IPS-18a (cell line): ENCODE data around the gene RABGGTA.

Experiments used
- H3K27ac ChIP-seq: one replicate; pipeline ENCODE4 v1.5.1; 2013; ENCODE audit warnings: low read length
- H3K27me3 ChIP-seq: one replicate; pipeline ENCODE4 v1.6.1; 2013; ENCODE audit warnings: mild to moderate bottlenecking, low read length; ENCODE audit not compliant: control insufficient read depth, insufficient read depth
- H3K36me3 ChIP-seq: one replicate; pipeline ENCODE4 v1.6.1; 2013; ENCODE audit warnings: low read depth, low read length; ENCODE audit not compliant: control insufficient read depth
- H3K4me1 ChIP-seq: one replicate; pipeline ENCODE4 v1.6.1; 2013; ENCODE audit warnings: low read depth, low read length; ENCODE audit not compliant: control insufficient read depth
- H3K4me3 ChIP-seq: one replicate; pipeline ENCODE4 v1.5.1; 2013; ENCODE audit warnings: low read length
- H3K9ac ChIP-seq: one replicate; pipeline ENCODE4 v1.6.1; 2013; ENCODE audit warnings: mild to moderate bottlenecking, low read length, moderate library complexity
- H3K9me3 ChIP-seq: one replicate; pipeline ENCODE4 v1.6.1; 2013; ENCODE audit warnings: low read depth, low read length; ENCODE audit not compliant: control insufficient read depth

RABGGTA gene

DNA sequence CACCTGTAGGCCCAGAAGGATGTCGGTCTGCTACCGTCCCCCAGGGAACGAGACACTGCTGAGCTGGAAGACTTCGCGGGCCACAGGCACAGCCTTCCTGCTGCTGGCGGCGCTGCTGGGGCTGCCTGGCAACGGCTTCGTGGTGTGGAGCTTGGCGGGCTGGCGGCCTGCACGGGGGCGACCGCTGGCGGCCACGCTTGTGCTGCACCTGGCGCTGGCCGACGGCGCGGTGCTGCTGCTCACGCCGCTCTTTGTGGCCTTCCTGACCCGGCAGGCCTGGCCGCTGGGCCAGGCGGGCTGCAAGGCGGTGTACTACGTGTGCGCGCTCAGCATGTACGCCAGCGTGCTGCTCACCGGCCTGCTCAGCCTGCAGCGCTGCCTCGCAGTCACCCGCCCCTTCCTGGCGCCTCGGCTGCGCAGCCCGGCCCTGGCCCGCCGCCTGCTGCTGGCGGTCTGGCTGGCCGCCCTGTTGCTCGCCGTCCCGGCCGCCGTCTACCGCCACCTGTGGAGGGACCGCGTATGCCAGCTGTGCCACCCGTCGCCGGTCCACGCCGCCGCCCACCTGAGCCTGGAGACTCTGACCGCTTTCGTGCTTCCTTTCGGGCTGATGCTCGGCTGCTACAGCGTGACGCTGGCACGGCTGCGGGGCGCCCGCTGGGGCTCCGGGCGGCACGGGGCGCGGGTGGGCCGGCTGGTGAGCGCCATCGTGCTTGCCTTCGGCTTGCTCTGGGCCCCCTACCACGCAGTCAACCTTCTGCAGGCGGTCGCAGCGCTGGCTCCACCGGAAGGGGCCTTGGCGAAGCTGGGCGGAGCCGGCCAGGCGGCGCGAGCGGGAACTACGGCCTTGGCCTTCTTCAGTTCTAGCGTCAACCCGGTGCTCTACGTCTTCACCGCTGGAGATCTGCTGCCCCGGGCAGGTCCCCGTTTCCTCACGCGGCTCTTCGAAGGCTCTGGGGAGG is 39.5 kb upstream of the RABGGTA start, which contains the start of gene LTB4R:
Gene LTB4R, plus strand, starts transcription at position 857 of the 959 bp plus-strand sequence. CDS start 4,150 bp downstream, outside the sequence.
- Histone ChIP-seq H3K27me3 (no peaks in the 10 kb centered on the region), H3K27ac (no peak within 1 kb of the TSS), H3K4me1 (no peaks in the 10 kb centered on the region), H3K9ac (no peak within 1 kb of the TSS), H3K4me3 (no peak within 1 kb of the TSS), H3K36me3 (peaks cover 15% of the 10 kb centered on the region), H3K9me3 (no peaks in the 10 kb centered on the region)

DNA sequence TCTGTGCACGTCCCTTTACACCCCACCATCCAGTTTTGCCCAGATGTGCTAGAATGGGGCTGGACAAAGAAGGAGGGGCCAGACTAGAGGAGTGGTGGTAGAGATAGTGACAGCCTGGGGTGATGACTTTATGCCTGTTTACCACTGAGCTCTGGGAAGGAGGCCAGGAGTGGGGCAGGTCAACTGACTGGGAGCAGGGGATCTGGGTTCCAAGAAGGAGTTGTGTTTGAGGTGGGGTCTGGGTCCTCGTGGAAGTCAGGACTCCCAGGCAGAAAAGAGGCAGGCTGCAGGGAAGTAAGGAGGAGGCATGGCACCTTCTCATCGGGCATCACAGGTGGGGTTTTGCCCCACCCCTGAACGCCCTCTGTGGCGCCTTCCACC is 38.9 kb upstream of the RABGGTA start:
- Histone ChIP-seq H3K4me3 (no peak overlapping the region), H3K27ac (no peak overlapping the region), H3K9me3 (no peaks in the 10 kb centered on the region), H3K4me1 (no peaks in the 10 kb centered on the region), H3K9ac (no peak overlapping the region), H3K27me3 (no peaks in the 10 kb centered on the region), H3K36me3 (peaks cover 21% of the 10 kb centered on the region)

- Histone ChIP-seq H3K9me3 (no peaks in the 10 kb centered on the region), H3K36me3 (peaks cover 25% of the 10 kb centered on the region), H3K27me3 (no peaks in the 10 kb centered on the region), H3K9ac (no peak within 1 kb of the TSS), H3K4me3 (no peak within 1 kb of the TSS), H3K4me1 (no peaks in the 10 kb centered on the region), H3K27ac (no peak within 1 kb of the TSS)
Measured at GRCh38 chr14:24309538-24310264, 38.3 kb upstream of the RABGGTA start, which contains the start of gene LTB4R2. Gene LTB4R2, plus strand, starts transcription at chr14:24310140. Its CDS starts 525 bp downstream, at chr14:24310665.

DNA sequence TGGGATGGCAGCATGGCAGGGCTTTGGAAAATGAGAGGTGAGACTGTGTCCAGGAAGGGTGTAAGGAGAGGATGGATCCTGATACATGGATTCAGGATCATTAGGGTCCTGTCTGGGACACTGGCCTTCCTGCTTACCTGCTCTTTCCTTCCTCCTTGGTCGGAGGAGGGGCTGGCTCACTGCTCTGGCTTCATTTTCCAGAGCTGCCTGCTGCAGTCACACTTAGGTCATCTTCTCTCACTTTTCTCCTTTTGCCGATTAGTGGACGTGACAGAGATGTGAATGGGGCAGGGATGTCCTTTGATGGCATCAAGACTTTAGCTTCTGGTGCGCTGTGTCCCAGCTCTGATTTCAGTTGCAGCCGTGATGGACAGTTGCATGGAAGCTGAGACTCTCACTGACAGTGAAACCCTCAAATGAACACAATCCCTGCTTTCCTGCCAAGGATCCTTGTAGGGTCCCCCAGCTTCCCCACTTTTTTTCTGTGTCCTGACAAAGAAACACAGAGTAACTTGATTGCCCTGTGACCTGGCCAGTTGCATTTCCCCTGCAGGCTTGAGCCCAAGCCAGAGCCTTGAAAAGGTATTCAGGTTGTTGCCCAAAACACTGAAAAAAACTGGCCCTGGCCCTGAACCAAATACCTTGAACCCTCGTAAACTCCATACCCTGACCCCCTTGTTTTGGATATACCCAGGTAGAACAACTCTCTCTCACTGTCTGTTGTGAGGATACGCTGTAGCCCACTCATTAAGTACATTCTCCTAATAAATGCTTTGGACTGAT is 37.1 kb upstream of the RABGGTA start:
- no peak overlapping the region for H3K4me3 ChIP-seq
- H3K4me1 ChIP-seq = no peaks in the 10 kb centered on the region
- no peaks in the 10 kb centered on the region for H3K27me3 ChIP-seq
- H3K36me3 ChIP-seq = peaks cover 37% of the 10 kb centered on the region
- no peaks in the 10 kb centered on the region for H3K9me3 ChIP-seq
- H3K9ac ChIP-seq = no peak overlapping the region
- no peak overlapping the region for H3K27ac ChIP-seq

DNA sequence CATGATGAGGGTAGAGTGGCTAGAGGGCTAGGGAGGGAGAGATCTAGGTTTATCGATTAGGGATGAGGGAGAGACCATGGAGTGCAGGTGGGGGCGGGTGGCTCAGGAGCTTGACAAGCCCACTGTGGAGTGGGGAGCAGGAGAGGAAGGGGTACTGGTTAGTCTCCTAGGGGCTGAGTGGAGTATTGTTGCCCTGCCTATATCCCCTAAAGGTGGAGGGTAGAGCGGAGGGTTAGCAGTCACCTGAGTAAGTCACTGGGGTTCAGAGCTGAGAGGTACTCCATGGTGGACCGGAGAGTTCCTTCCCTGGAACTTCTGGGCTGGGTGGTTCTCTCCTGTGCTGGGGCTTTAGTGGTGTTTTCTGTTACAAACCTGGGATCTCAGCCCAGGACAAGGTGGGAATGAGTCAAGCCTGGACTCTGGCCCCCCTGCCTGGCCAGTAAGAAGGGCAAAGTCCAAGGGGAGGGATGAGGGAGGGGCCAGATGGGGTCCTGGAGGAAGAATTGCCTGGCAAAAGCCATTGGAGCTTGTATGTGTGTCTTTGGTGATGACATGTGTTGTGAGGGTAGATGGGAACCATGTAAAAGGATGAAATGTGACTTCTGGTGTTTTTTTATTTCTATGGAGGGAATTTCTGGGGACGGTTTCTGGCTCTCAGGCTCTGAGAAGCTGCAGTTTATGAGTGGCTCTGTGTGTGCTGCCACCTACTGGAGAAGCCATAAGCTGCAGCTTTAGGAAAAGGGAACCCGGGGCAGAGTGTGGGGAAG is 36.4 kb upstream of the RABGGTA start, which contains the start of gene CIDEB:
Gene CIDEB, minus strand, starts transcription at position 403 of the 767 bp plus-strand sequence. Its CDS starts 119 bp downstream, at position 284.
- H3K27ac ChIP-seq = no peak within 1 kb of the TSS
- no peaks in the 10 kb centered on the region for H3K4me1 ChIP-seq
- H3K9me3 ChIP-seq = no peaks in the 10 kb centered on the region
- no peaks in the 10 kb centered on the region for H3K27me3 ChIP-seq
- H3K4me3 ChIP-seq = no peak within 1 kb of the TSS
- peaks cover 44% of the 10 kb centered on the region for H3K36me3 ChIP-seq
- no peak within 1 kb of the TSS for H3K9ac ChIP-seq

GRCh38 chr14:24307156-24307574 is 35.8 kb upstream of the RABGGTA start:
- Histone ChIP-seq H3K27ac (no peak overlapping the region), H3K36me3 (peaks cover 50% of the 10 kb centered on the region)

GRCh38 chr14:24304019-24304387 is 32.6 kb upstream of the RABGGTA start:
- Histone ChIP-seq H3K9me3 (no peaks in the 10 kb centered on the region), H3K27me3 (no peaks in the 10 kb centered on the region), H3K4me3 (no peak overlapping the region), H3K9ac (no peak overlapping the region), H3K27ac (no peak overlapping the region), H3K4me1 (no peaks in the 10 kb centered on the region), H3K36me3 (peaks cover 55% of the 10 kb centered on the region)

More at GRCh38 chr14:24307156-24307574, 35.8 kb upstream of the RABGGTA start:
- H3K9ac ChIP-seq = no peak overlapping the region
- H3K4me3 ChIP-seq = no peak overlapping the region
- no peaks in the 10 kb centered on the region for H3K27me3 ChIP-seq
- no peaks in the 10 kb centered on the region for H3K9me3 ChIP-seq
- no peaks in the 10 kb centered on the region for H3K4me1 ChIP-seq

GRCh38 chr14:24300326-24300980 is 29.1 kb upstream of the RABGGTA start:
- no peaks in the 10 kb centered on the region for H3K27me3 ChIP-seq
- no peaks in the 10 kb centered on the region for H3K9me3 ChIP-seq
- H3K4me3 ChIP-seq = peak overlapping the region; percentile 89
- H3K27ac ChIP-seq = no peak overlapping the region
- no peaks in the 10 kb centered on the region for H3K4me1 ChIP-seq
- H3K36me3 ChIP-seq = peaks cover 44% of the 10 kb centered on the region
- H3K9ac ChIP-seq = peak overlapping the region; percentile 73

DNA sequence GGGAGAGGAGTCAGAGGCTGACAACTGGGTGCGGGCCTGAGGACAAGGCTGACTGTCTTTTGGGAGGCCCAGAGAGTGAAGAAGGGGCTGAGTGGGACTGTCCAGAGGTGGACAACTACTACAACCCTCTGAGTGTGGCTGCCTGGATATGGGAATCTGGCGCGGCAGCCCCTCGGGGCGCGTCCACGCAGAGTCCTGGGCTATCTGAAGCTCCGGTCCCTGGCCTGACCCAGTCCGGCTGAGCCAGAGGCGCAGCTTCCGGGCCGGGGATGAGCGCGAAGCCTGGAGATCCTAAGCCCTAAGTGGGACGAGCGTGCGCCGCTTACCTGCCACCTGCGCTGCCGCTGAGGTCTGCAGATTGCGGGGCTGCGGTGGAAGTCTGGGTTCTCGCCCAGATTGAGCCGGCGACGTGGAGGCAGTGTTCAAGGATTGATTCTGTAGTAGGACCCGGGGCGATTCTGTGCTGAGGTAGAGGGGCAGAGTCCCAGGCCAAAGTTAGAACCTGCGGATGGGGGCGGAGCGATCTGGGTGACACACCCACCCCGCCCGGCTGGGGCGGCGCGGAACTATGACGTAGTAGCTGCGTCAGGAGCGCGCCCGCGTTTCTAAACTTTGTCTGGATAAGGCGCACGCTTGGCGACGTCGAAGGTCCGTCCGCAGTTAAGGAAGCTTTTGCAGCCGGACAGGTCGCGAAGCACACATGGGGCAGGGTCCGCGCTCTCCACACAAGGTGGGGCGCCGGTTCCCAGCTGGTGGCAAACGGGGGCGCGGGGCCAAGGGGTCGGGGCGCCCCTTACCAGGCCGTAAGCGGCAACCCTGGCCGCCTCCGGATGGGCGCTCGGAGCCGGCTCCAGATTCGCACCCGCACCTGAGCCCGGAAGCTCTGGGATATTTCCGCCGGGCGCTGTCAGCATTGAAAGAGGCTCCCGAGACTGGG is 28.1 kb upstream of the RABGGTA start, which contains the start of the genes DHRS1 and NOP9:
Gene DHRS1, minus strand, starts transcription at position 526 of the 937 bp plus-strand sequence. CDS start 674 bp downstream, outside the sequence.
Gene NOP9, plus strand, starts transcription at position 596 of the 937 bp plus-strand sequence. Its CDS starts 105 bp downstream, at position 701.
- H3K36me3 ChIP-seq = peaks cover 36% of the 10 kb centered on the region
- H3K4me1 ChIP-seq = no peaks in the 10 kb centered on the region
- H3K27ac ChIP-seq = no peak within 1 kb of the TSS
- H3K9me3 ChIP-seq = no peaks in the 10 kb centered on the region
- H3K9ac ChIP-seq = peak within 1 kb of the TSS; percentile 73
- H3K4me3 ChIP-seq = peak within 1 kb of the TSS; percentile 89
- H3K27me3 ChIP-seq = no peaks in the 10 kb centered on the region
